ENCODE data around the gene COL4A1. TPM values are rescaled to one million over a fixed set of nuclear protein-coding genes. Genes with fewer than 3 reads are reported as not detected.

The COL4A1 gene
- polyA plus RNA-seq, 2 of the 4 experiments (the other 2 are of a cell fraction) = 23.8 to 71.3 TPM

DNA sequence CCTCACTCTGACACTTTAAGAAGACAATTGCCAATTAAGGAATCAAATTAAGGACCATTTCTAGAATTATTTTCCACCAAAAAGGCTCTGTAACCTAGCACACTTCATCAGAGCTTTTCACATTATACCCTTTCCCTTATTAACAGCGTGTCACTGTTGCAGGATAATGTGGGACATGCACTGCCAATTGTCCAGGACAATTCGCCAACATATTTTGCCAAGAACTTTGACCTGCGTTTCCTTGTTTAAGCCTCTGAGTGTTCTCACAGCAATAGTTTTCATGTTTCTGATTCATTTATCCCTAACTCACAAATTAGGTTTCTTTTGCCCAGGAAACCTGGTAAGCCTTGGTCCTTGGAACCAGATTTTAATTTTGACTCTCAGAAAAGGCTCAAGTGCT, 13.3 kb downstream of the COL4A1 start:
- no peak overlapping the region for H3K4me3 ChIP-seq
- H3K4me1 ChIP-seq = no peaks in the 10 kb centered on the region
- H3K4me2 ChIP-seq = no peak overlapping the region
- H3K9me3 ChIP-seq = no peaks in the 10 kb centered on the region
- H3K27ac ChIP-seq = no peak overlapping the region
- ATAC-seq (no peak), FAIRE-seq (no peak), DNase-seq (ENCODE audit: low read depth in 1 of 2, low spot score in 1 of 2) (no peak)
- TF ChIP-seq EP300 (IDR thresholded peaks at IDR 0.05) (no peak), ESRRA (IDR thresholded peaks at IDR 0.05; ENCODE audit: borderline replicate concordance, low read length) (no peak), FOSB (CRISPR knock-in tag; IDR thresholded peaks at IDR 0.05) (no peak), HOXB5 (CRISPR knock-in tag; IDR thresholded peaks at IDR 0.05) (no peak), EHF (CRISPR knock-in tag; IDR thresholded peaks at IDR 0.05) (no peak), SREBF2 (IDR thresholded peaks at IDR 0.05) (no peak), EHMT2 (IDR thresholded peaks at IDR 0.05; ENCODE audit: low read depth) (no peak)
- TF ChIP-seq, protein P1, sequence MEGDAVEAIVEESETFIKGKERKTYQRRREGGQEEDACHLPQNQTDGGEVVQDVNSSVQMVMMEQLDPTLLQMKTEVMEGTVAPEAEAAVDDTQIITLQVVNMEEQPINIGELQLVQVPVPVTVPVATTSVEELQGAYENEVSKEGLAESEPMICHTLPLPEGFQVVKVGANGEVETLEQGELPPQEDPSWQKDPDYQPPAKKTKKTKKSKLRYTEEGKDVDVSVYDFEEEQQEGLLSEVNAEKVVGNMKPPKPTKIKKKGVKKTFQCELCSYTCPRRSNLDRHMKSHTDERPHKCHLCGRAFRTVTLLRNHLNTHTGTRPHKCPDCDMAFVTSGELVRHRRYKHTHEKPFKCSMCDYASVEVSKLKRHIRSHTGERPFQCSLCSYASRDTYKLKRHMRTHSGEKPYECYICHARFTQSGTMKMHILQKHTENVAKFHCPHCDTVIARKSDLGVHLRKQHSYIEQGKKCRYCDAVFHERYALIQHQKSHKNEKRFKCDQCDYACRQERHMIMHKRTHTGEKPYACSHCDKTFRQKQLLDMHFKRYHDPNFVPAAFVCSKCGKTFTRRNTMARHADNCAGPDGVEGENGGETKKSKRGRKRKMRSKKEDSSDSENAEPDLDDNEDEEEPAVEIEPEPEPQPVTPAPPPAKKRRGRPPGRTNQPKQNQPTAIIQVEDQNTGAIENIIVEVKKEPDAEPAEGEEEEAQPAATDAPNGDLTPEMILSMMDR (IDR thresholded peaks at IDR 0.05) = no peak
- POLR2A ChIA-PET = no interaction called here
- CTCF ChIA-PET = interaction anchor here (0.6 kb wide), 1 partner anchor 126 kb away, joined by 3 read pairs; no protein-coding TSS in a partner anchor
- WGBS (ENCODE audit: missing lambda C conversion rate) = 90% methylated on average over 3 of the region's 3 CpGs

- TF ChIP-seq, protein P2, sequence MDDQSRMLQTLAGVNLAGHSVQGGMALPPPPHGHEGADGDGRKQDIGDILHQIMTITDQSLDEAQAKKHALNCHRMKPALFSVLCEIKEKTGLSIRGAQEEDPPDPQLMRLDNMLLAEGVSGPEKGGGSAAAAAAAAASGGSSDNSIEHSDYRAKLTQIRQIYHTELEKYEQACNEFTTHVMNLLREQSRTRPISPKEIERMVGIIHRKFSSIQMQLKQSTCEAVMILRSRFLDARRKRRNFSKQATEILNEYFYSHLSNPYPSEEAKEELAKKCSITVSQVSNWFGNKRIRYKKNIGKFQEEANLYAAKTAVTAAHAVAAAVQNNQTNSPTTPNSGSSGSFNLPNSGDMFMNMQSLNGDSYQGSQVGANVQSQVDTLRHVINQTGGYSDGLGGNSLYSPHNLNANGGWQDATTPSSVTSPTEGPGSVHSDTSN (IDR thresholded peaks at IDR 0.05) = no peak
- TF ChIP-seq HOXA7 (CRISPR knock-in tag; IDR thresholded peaks at IDR 0.05) = no peak
- no peak overlapping the region for H3K4me3 ChIP-seq
- WGBS (ENCODE audit: missing lambda C conversion rate) = 86% methylated on average over 6 of the region's 7 CpGs
- no peaks in the 10 kb centered on the region for H3K9me3 ChIP-seq
- no peak for ATAC-seq
- FAIRE-seq = no peak
- no peaks in the 10 kb centered on the region for H3K4me1 ChIP-seq
- H3K4me2 ChIP-seq = no peak overlapping the region
- ChIA-PET CTCF (no interaction called here), POLR2A (no interaction called here)
- no peak for DNase-seq (ENCODE audit: low read depth in 1 of 2, low spot score in 1 of 2)
- H3K27ac ChIP-seq = no peak overlapping the region
Observed at GRCh38 chr13:110293037-110293436, 13.9 kb downstream of the COL4A1 start.

GRCh38 chr13:110291286-110291685, 15.7 kb downstream of the COL4A1 start:
- ATAC-seq (no peak), FAIRE-seq (no peak), DNase-seq (ENCODE audit: low read depth in 1 of 2, low spot score in 1 of 2) (no peak)
- whole genome bisulfite sequencing (ENCODE audit: missing lambda C conversion rate) = 94% methylated on average over 8 of the region's 9 CpGs
- Histone ChIP-seq H3K4me1 (no peaks in the 10 kb centered on the region), H3K9me3 (no peaks in the 10 kb centered on the region), H3K4me3 (no peak overlapping the region), H3K27ac (no peak overlapping the region), H3K4me2 (no peak overlapping the region)
- ChIA-PET CTCF (interaction anchor here (0.6 to 2.0 kb wide), 2 partner anchors 10 to 164 kb away, joined by 4 to 6 read pairs; no protein-coding TSS in a partner anchor), POLR2A (no interaction called here)
- TF ChIP-seq EHMT2 (IDR thresholded peaks at IDR 0.05; ENCODE audit: low read depth) (no peak), ESRRA (IDR thresholded peaks at IDR 0.05; ENCODE audit: borderline replicate concordance, low read length) (no peak), MAX (IDR thresholded peaks at IDR 0.05) (no peak), MAFK (IDR thresholded peaks at IDR 0.05; ENCODE audit: partially characterized antibody) (no peak), TFCP2L1 (CRISPR knock-in tag; IDR thresholded peaks at IDR 0.05) (no peak), CEBPB (IDR thresholded peaks at IDR 0.05) (no peak), MYC (IDR thresholded peaks at IDR 0.05; ENCODE audit: borderline replicate concordance, low read length) (no peak), JUN (IDR thresholded peaks at IDR 0.05) (no peak), ZFP36 (IDR thresholded peaks at IDR 0.05; ENCODE audit: borderline replicate concordance, partially characterized antibody) (no peak), HEYL (CRISPR knock-in tag; IDR thresholded peaks at IDR 0.05) (no peak), CBX8 (IDR thresholded peaks at IDR 0.05) (no peak)
- TF ChIP-seq, protein P3, sequence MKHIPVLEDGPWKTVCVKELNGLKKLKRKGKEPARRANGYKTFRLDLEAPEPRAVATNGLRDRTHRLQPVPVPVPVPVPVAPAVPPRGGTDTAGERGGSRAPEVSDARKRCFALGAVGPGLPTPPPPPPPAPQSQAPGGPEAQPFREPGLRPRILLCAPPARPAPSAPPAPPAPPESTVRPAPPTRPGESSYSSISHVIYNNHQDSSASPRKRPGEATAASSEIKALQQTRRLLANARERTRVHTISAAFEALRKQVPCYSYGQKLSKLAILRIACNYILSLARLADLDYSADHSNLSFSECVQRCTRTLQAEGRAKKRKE (CRISPR knock-in tag; IDR thresholded peaks at IDR 0.05; ENCODE audit: low read depth) = no peak

All from A549 (cell line).